Measurements from ENCODE around the gene CLOCK. TPM values are rescaled to one million over a fixed set of nuclear protein-coding genes. Genes with fewer than 3 reads are reported as not detected.

CLOCK gene
- total RNA-seq, 1 experiment from 2014 or later: 14.9 TPM

DNA sequence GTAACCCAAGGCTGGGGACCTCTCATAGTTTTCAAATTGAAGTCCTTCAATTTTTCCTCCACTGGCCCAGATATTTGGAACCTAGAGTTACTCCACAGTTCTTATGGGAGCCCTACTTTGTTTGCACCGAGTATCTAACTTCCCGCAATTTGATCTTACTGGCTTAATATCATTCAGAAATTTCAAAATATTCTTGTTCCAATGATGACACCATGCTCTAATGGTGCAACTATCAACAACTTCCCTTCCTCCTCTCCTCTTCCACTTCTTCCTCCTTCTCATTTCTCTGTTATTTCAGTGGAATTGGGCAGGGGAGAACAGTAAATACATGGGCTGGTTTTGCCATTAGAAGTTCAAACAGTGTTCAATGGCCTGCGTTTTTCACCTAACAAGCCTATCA is 25.1 kb upstream of the CLOCK start:
- H3K36me3 ChIP-seq (ENCODE audit: insufficient read depth, low read length, poor library complexity, severe bottlenecking): no peaks in the 10 kb centered on the region
- intact Hi-C loops (cut with micrococcal nuclease; ENCODE audit: unreplicated experiment): no loop called here
- DNase-seq (ENCODE audit: low spot score): no peak
- TF ChIP-seq EZH2 (IDR thresholded peaks at IDR 0.05; ENCODE audit: borderline replicate concordance, low read depth, low read length, poor library complexity, severe bottlenecking) (no peak), CTCF (conservative IDR thresholded peaks at IDR 0.05; ENCODE audit: low read depth, low read length) (no peak)
- H3K9me3 ChIP-seq (ENCODE audit: low read depth, low read length, poor library complexity, severe bottlenecking): no peaks in the 10 kb centered on the region
- CTCF ChIA-PET: no interaction called here
- H3K4me3 ChIP-seq (ENCODE audit: low read depth, low read length, poor library complexity, severe bottlenecking): no peak overlapping the region
- no peaks in the 10 kb centered on the region for H3K27me3 ChIP-seq (replicated peaks; ENCODE audit: insufficient read depth, low read depth, low read length, poor library complexity)
- no peak overlapping the region for H3K27ac ChIP-seq (ENCODE audit: low read depth, low read length, poor library complexity, severe bottlenecking)
- BruUV-seq (replicated peaks): no TSS peak
- POLR2A ChIA-PET (ENCODE audit: low non-redundant PET): no interaction called here
- no peaks in the 10 kb centered on the region for H3K4me1 ChIP-seq (ENCODE audit: insufficient read depth, low read length, poor library complexity, severe bottlenecking)

DNA sequence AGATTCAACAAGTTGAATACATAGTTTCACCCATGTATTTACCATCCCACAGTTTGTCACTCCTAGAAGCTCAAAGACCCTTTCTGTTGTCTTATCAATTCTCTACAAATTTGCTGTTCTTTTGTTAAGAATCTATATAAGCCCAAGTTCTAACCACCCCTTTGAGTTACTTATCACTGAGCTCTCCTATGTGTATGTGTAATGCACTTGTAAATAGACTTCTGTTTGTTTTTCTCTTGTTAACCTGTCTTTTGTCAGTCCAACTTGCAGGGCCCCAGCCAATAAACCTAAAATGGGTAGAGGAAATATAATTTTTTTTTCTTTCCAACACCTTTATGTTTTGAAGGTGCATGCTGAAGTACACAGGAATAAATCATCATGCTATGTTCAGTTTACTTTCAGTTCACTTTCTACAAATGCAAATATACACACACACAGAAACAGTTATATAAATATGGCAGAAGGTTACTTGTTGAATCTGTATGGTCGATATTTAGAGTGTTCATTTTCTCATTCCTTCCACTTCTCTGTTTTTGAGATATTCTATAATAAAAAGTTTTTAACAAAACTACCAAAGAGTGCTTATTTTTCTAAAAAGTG is 22.3 kb upstream of the CLOCK start:
- TF ChIP-seq EZH2 (IDR thresholded peaks at IDR 0.05; ENCODE audit: borderline replicate concordance, low read depth, low read length, poor library complexity, severe bottlenecking) (no peak), CTCF (conservative IDR thresholded peaks at IDR 0.05; ENCODE audit: low read depth, low read length) (no peak)
- DNase-seq (ENCODE audit: low spot score): no peak
- CTCF ChIA-PET: no interaction called here
- H3K27ac ChIP-seq (ENCODE audit: low read depth, low read length, poor library complexity, severe bottlenecking): no peak overlapping the region
- no peaks in the 10 kb centered on the region for H3K9me3 ChIP-seq (ENCODE audit: low read depth, low read length, poor library complexity, severe bottlenecking)
- BruUV-seq (replicated peaks): no TSS peak
- intact Hi-C loops (cut with micrococcal nuclease; ENCODE audit: unreplicated experiment): no loop called here
- H3K4me1 ChIP-seq (ENCODE audit: insufficient read depth, low read length, poor library complexity, severe bottlenecking): no peaks in the 10 kb centered on the region
- no peaks in the 10 kb centered on the region for H3K27me3 ChIP-seq (replicated peaks; ENCODE audit: insufficient read depth, low read depth, low read length, poor library complexity)
- POLR2A ChIA-PET (ENCODE audit: low non-redundant PET): no interaction called here
- H3K36me3 ChIP-seq (ENCODE audit: insufficient read depth, low read length, poor library complexity, severe bottlenecking): no peaks in the 10 kb centered on the region
- no peak overlapping the region for H3K4me3 ChIP-seq (ENCODE audit: low read depth, low read length, poor library complexity, severe bottlenecking)

DNA sequence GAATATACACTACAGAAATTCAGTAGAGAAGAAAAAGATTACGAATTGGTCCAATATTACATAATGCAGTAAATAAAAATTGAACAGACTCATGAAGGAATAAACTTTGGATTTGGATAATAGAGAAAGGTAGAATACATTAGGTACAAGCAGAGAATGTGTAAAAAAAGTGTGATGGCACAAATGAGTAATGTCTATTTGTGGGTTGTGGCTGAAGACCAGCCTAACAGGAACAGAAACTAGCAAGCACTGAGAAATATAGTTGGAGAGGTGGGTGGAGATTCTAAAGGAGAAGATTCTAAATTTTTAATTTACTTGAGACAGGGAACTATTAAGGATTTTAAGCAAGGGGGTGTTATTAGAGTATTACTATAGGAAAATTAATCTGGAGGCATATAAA is 15.2 kb upstream of the CLOCK start:
- ChIA-PET POLR2A (ENCODE audit: low non-redundant PET) (no interaction called here), CTCF (no interaction called here)
- TF ChIP-seq EZH2 (IDR thresholded peaks at IDR 0.05; ENCODE audit: borderline replicate concordance, low read depth, low read length, poor library complexity, severe bottlenecking) (no peak), CTCF (conservative IDR thresholded peaks at IDR 0.05; ENCODE audit: low read depth, low read length) (no peak)
- H3K4me1 ChIP-seq (ENCODE audit: insufficient read depth, low read length, poor library complexity, severe bottlenecking): no peaks in the 10 kb centered on the region
- H3K4me3 ChIP-seq (ENCODE audit: low read depth, low read length, poor library complexity, severe bottlenecking): no peak overlapping the region
- intact Hi-C loops (cut with micrococcal nuclease; ENCODE audit: unreplicated experiment): no loop called here
- DNase-seq (ENCODE audit: low spot score): no peak
- H3K27ac ChIP-seq (ENCODE audit: low read depth, low read length, poor library complexity, severe bottlenecking): no peak overlapping the region
- no TSS peak for BruUV-seq (replicated peaks)
- no peaks in the 10 kb centered on the region for H3K27me3 ChIP-seq (replicated peaks; ENCODE audit: insufficient read depth, low read depth, low read length, poor library complexity)
- no peaks in the 10 kb centered on the region for H3K9me3 ChIP-seq (ENCODE audit: low read depth, low read length, poor library complexity, severe bottlenecking)
- no peaks in the 10 kb centered on the region for H3K36me3 ChIP-seq (ENCODE audit: insufficient read depth, low read length, poor library complexity, severe bottlenecking)

All from A673 (cell line).